PC-3 (cell line): ENCODE data around the gene CP.

Experiments used
- CTCF ChIP-seq: fragments of 300-600 bp; sonication (generic); conservative IDR thresholded peaks from 2 replicates; pipeline ENCODE4 v1.5.1; 2017; ENCODE audit warnings: antibody characterized with exemption, low read depth, mild to moderate bottlenecking, low read length
- EZH2 ChIP-seq: fragments of 300-600 bp; sonication (generic); IDR thresholded peaks from one replicate; pipeline ENCODE4 v1.6.1; 2017; ENCODE audit warnings: antibody characterized with exemption, mild to moderate bottlenecking, low read length; ENCODE audit not compliant: unreplicated experiment

GRCh38 chr3:149160754-149161300 is 60.8 kb downstream of the CP start:
- no peak for TF ChIP-seq CTCF
- TF ChIP-seq EZH2, result no peak
